NT2/D1 (cell line): ENCODE results near the gene MST1.

Experiments
- DNase-seq: peaks from one replicate; pipeline ENCODE4 v3.0.0-alpha.2; 2011; ENCODE audit warnings: low read depth, low spot score
- H3K27me3 ChIP-seq: 2 replicates; pipeline ENCODE4 v1.6.0; 2011; ENCODE audit warnings: mild to moderate bottlenecking; ENCODE audit not compliant: insufficient read length, insufficient read depth
- H3K36me3 ChIP-seq: 2 replicates; pipeline ENCODE4 v1.6.1; 2011; ENCODE audit warnings: mild to moderate bottlenecking, low read length, mixed read lengths; ENCODE audit not compliant: insufficient read depth, insufficient read length
- H3K4me1 ChIP-seq: 2 replicates; pipeline ENCODE4 v1.5.1; 2011; ENCODE audit not compliant: insufficient read depth, insufficient read length
- H3K4me3 ChIP-seq: 2 replicates; pipeline ENCODE4 v1.5.1; 2011; ENCODE audit warnings: low read depth; ENCODE audit not compliant: insufficient read length
- H3K9ac ChIP-seq: 2 replicates; pipeline ENCODE4 v1.6.0; 2011; ENCODE audit warnings: low read depth; ENCODE audit not compliant: insufficient read length
- H3K9me3 ChIP-seq: 2 replicates; pipeline ENCODE4 v1.5.1; 2011; ENCODE audit warnings: mild to moderate bottlenecking, low read length; ENCODE audit not compliant: insufficient read depth
- SUZ12 ChIP-seq: IDR thresholded peaks from 2 replicates; pipeline ENCODE4 v1.6.1; 2011; ENCODE audit not compliant: insufficient read length, insufficient read depth; ENCODE audit errors: extremely low read depth
- YY1 ChIP-seq: IDR thresholded peaks from 2 replicates; pipeline ENCODE4 v1.6.1; 2011; ENCODE audit not compliant: insufficient read length, insufficient read depth
- ZNF274 ChIP-seq: IDR thresholded peaks from 2 replicates; pipeline ENCODE4 v1.6.1; 2011; ENCODE audit warnings: mild to moderate bottlenecking, low read depth, low read length

Gene MST1

GRCh38 chr3:49668861-49669260, 20.4 kb downstream of the MST1 start:
- H3K36me3 ChIP-seq: peaks cover 5% of the 10 kb centered on the region
- no peak overlapping the region for H3K9ac ChIP-seq
- no peak overlapping the region for H3K4me3 ChIP-seq
- H3K9me3 ChIP-seq: no peaks in the 10 kb centered on the region
- TF ChIP-seq ZNF274: no peak
- no peak for TF ChIP-seq YY1
- TF ChIP-seq SUZ12: no peak
- no peaks in the 10 kb centered on the region for H3K27me3 ChIP-seq
- peaks cover 21% of the 10 kb centered on the region for H3K4me1 ChIP-seq
- DNase-seq: no peak

DNA sequence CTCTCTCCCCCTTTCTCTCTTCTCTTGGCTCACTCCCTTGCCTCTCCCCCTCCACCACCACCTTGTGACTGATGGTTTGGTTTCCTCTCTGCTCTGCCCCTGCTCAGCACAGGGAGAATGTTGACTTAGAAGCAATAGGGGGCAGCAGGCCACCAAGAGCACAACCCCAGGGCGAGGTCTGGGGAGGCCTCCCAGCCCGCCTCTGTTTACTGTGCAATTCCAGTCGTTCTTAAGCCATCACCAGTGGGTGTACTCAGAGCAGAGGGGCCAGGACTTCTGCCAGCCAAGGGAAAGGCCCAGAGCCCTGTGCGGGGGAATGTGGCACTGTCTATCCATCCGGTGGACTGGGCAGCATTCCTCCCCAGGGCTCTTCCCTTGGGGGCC, 20.9 kb downstream of the MST1 start:
- no peak for TF ChIP-seq YY1
- Histone ChIP-seq H3K4me1 (peaks cover 25% of the 10 kb centered on the region), H3K4me3 (no peak overlapping the region), H3K9ac (no peak overlapping the region), H3K9me3 (no peaks in the 10 kb centered on the region), H3K36me3 (peaks cover 5% of the 10 kb centered on the region), H3K27me3 (no peaks in the 10 kb centered on the region)
- no peak for DNase-seq

DNA sequence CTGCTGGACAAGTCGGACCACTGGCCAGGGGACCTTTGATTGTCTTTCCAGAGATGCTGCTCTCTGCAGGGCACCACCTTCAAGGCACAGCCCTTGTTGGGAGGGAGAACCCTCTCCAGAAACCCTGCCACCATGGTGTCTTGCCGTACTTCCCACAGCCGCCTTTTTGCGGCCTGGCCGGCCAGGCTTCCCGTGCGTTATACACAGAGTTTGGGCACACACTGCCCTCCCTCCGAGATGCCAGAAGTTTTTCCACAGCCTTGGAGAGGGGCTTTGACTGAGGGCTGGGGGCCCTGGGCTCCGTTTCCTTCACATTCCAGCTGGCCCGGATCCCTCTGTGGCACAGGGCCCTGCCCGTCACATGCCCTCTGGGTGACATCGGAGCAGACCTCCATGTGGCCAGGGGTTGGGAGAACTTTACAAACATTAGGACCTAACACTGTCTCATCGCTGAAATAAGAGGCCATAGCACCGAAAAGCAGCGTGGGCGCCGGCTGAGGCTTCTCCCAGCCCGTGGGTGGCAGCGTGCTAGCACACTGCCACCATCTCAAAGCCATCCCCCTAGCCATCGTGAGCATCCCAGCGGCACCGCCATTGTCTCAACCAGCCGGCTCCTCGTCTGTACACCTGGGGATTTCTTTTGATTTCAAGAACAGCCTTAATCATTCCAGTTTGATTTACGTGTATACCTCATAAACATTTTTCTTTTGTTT, 21.4 kb downstream of the MST1 start:
- no peak overlapping the region for H3K4me3 ChIP-seq
- H3K9ac ChIP-seq: no peak overlapping the region
- H3K36me3 ChIP-seq: peaks cover 5% of the 10 kb centered on the region
- peaks cover 27% of the 10 kb centered on the region for H3K4me1 ChIP-seq
- H3K9me3 ChIP-seq: no peaks in the 10 kb centered on the region
- DNase-seq: no peak
- H3K27me3 ChIP-seq: no peaks in the 10 kb centered on the region
- TF ChIP-seq SUZ12 (no peak), YY1 (no peak), ZNF274 (no peak)

DNA sequence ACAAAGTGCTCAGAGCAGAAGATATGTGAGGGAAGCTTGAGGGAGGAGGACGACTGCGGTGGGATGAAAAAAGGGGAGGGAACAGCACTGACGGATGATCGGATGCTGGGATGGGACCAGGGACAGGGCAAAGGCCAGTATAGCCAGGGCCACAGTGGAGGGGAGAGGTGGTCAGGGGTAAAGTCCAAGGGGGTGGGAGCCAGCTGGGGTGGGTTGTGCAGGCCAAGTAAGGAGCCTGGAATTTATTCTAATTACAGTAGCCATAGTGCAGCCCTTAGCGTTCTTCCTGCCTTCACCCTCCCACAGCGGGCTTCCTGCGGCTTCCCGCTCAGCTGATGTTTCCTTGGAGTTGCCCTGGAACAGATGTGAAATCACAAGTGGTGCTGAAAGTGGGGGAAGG, 22.7 kb downstream of the MST1 start:
- no peak for TF ChIP-seq YY1
- TF ChIP-seq ZNF274: no peak
- no peak for TF ChIP-seq SUZ12
- no peak for DNase-seq
- Histone ChIP-seq H3K9me3 (no peaks in the 10 kb centered on the region), H3K4me3 (no peak overlapping the region), H3K27me3 (no peaks in the 10 kb centered on the region), H3K9ac (no peak overlapping the region), H3K4me1 (peaks cover 27% of the 10 kb centered on the region), H3K36me3 (peaks cover 5% of the 10 kb centered on the region)

DNA sequence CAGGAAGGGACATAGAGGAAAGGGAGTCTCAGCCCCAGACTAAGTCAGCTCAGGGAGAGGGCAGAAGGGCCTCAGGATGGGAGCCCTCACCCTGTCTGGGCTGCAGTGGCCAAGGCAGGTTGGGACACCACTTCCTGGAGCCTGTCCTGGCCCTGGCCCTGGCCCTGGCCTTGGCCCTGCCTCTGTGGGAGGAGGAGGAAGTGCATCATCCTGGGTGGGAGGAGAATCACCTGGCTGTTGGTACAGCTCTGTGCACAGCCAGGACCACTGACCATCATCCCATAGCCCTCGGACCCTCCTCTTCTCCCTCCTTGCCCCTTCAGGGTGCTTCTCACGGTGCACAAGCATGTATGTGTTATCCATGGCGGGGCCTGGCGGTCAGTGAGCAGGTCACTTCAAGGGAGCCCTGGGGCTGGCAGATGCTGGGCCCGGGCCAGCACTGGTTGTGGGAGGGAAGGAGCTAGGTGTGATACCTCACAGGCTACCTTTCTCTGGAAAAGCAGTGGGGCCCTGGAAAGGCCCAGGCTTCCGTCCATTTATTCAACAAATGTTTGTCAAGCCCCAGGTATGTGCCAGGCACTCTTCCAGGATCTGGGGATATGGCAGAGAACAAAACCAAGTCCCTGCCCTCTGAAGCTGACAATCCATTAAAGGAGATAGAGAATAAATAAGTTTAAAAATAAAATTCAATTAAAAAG, 23.3 kb downstream of the MST1 start:
- Histone ChIP-seq H3K36me3 (peaks cover 5% of the 10 kb centered on the region), H3K9me3 (no peaks in the 10 kb centered on the region), H3K27me3 (no peaks in the 10 kb centered on the region), H3K4me3 (no peak overlapping the region), H3K4me1 (peaks cover 27% of the 10 kb centered on the region), H3K9ac (no peak overlapping the region)
- no peak for DNase-seq
- no peak for TF ChIP-seq ZNF274

- Histone ChIP-seq H3K4me1 (peaks cover 25% of the 10 kb centered on the region), H3K36me3 (no peaks in the 10 kb centered on the region), H3K9ac (peak overlapping the region; percentile 28), H3K27me3 (no peaks in the 10 kb centered on the region), H3K9me3 (no peaks in the 10 kb centered on the region), H3K4me3 (no peak overlapping the region)
- no peak for DNase-seq
- TF ChIP-seq YY1: no peak
- TF ChIP-seq ZNF274: no peak
- no peak for TF ChIP-seq SUZ12
These were observed 25.0 kb downstream of the MST1 start for GRCh38 chr3:49664300-49664699.

DNA sequence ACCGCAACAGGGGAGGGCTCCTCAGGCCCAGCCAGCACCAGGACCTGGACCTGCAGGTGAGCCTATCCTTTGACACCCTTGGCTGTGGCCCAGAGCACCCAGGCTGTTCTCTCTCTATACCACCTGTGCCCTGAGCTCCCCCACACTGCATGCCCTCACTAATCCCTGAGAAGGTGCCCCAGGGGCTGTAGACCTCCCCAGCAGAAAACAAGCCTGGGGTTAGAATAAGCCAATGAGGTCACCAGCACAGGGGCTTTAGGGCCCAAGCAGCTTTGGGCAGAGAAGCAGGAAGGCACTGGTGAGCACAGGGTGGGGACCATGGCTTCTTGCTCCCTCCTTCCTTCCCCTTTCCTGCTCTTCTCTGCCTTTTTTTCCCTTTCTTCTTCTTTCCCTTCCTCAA, 25.4 kb downstream of the MST1 start:
- Histone ChIP-seq H3K27me3 (no peaks in the 10 kb centered on the region), H3K4me1 (peaks cover 25% of the 10 kb centered on the region), H3K9ac (no peak overlapping the region)

More for the DNA sequence above, 25.4 kb downstream of the MST1 start:
- Histone ChIP-seq H3K9me3 (no peaks in the 10 kb centered on the region), H3K4me3 (no peak overlapping the region), H3K36me3 (no peaks in the 10 kb centered on the region)
- TF ChIP-seq ZNF274 (no peak), SUZ12 (no peak), YY1 (no peak)
- DNase-seq: no peak
